ENCODE measurements around the gene METTL1.

The METTL1 gene

GRCh38 chr12:57767876-57768275 lies 4.0 kb downstream of the METTL1 start:
- no peak for DNase-seq (ENCODE audit: low read depth)

- no peak for DNase-seq (ENCODE audit: low read depth)
Observed at GRCh38 chr12:57767305-57767698, 4.6 kb downstream of the METTL1 start.

- no peak for DNase-seq (ENCODE audit: low read depth)
Observed at GRCh38 chr12:57766464-57767304, 5.2 kb downstream of the METTL1 start, which contains the start of gene CYP27B1. Gene CYP27B1 (minus strand): TSS chr12:57767078. CDS start chr12:57767041, 37 bp downstream.

- no peak for DNase-seq (ENCODE audit: low read depth)
Observed at GRCh38 chr12:57765698-57766463, 6.0 kb downstream of the METTL1 start.

GRCh38 chr12:57765003-57765697 lies 6.8 kb downstream of the METTL1 start:
- no peak for DNase-seq (ENCODE audit: low read depth)

- no peak for DNase-seq (ENCODE audit: low read depth)
Observed at GRCh38 chr12:57764662-57765002, 7.3 kb downstream of the METTL1 start.

GRCh38 chr12:57763881-57764661 lies 7.8 kb downstream of the METTL1 start:
- no peak for DNase-seq (ENCODE audit: low read depth)

GRCh38 chr12:57762463-57762862 lies 9.4 kb downstream of the METTL1 start:
- DNase-seq (ENCODE audit: low read depth), result no peak

- DNase-seq (ENCODE audit: low read depth), result no peak
Observed at GRCh38 chr12:57761391-57761998, 10.4 kb downstream of the METTL1 start.

- no peak for DNase-seq (ENCODE audit: low read depth)
Observed at GRCh38 chr12:57760347-57760982, 11.4 kb downstream of the METTL1 start.

- DNase-seq (ENCODE audit: low read depth), result no peak
Observed at GRCh38 chr12:57759360-57759980, 12.4 kb downstream of the METTL1 start.

- no peak for DNase-seq (ENCODE audit: low read depth)
Observed at GRCh38 chr12:57758552-57759359, 13.1 kb downstream of the METTL1 start.

- no peak for DNase-seq (ENCODE audit: low read depth)
Observed at GRCh38 chr12:57757771-57758170, 14.1 kb downstream of the METTL1 start.

- DNase-seq (ENCODE audit: low read depth), result peak; percentile 55
Observed at GRCh38 chr12:57756406-57757341, 15.2 kb downstream of the METTL1 start.

GRCh38 chr12:57755454-57756372 lies 16.2 kb downstream of the METTL1 start:
- peak; percentile 29 for DNase-seq (ENCODE audit: low read depth)

- no peak for DNase-seq (ENCODE audit: low read depth)
Observed at GRCh38 chr12:57755194-57755453, 16.8 kb downstream of the METTL1 start.

GRCh38 chr12:57754411-57755193 lies 17.3 kb downstream of the METTL1 start, which contains the start of gene MARCHF9:
Gene MARCHF9 (plus strand): TSS chr12:57755103. CDS start chr12:57755529, 426 bp downstream.
- DNase-seq (ENCODE audit: low read depth), result peak; percentile 77

All from activated T-helper 1 cell treated with Interleukin-2 at 50 U/mL for 16 hours (primary cell).